Heart left ventricle (tissue), 13 donors: ENCODE data around the gene PTPRN2.

Source experiments
- POLR2A ChIP-seq, 2 donors: fragments of 450-650 bp; IDR thresholded peaks; one replicate each; pipeline ENCODE4 v1.6.1; 2017; ENCODE audit warnings: antibody characterized with exemption in 2 of 2, mild to moderate bottlenecking in 2 of 2, moderate library complexity in 2 of 2
- TF ChIP-seq, protein P1 (sequence below), 12 donors: fragments of 200-600 bp; sonication (generic) in 4 of 12; IDR thresholded peaks; one replicate each; pipeline versions ENCODE4 v1.5.0 to v1.8.0; 2018 to 2022; ENCODE audit warnings: antibody characterized with exemption in 12 of 12, mild to moderate bottlenecking in 5 of 12
- donor health status: ischemic (EF 13 %, LVEDD 7.1; RV severe dilation, severe dysfunction).
- donor health status: DM: no; HTN: yes; CAD: no.
- donor health status: DM: no; HTN: no; CAD: no.
- donor health status: ischemic (EF 25% LVEDD 6.9; RV normal size, moderate dysfunction).
- donor health status: ischemic (EF 25% LVEDD 5.7; RV mildly dilated, moderate dysfunction).
- donor health status: ischemic (EF 35%, LVEDD 5.7; RV mildly dilated, moderate dysfunction).
- donor health status: nonischemic (EF 11% LVEDD 7.7; RV severe dilation, severe dysfunction).
- donor health status: DM: yes; HTN: yes; CAD: no.
- donor health status: PGD.
- donor health status: ischemic (EF 29% LVEDD 5.4; RV normal size, mild dysfunction).
- donor health status: nonischemic (EF 23%, LVEDD 6.1; RV moderate dilation, normal function).

DNA sequence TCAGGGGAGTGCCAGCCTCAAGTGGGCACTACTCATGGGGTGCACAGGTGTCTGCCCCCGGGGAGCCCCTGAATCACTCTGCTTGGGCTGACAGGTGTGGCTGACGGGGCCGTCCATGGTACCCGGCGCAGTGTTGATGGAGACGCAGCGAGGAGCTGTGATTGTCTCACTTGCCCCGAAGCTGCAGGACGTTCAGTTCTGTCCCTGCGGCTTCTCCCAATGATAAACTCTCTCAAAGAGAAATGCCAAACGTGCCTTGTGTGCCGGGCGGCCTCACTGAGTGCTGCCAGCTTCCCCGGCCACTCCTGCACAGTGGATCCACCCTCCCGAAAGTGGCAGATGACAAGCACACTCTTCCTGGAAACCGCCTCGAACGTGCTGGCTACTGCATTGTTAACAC is 1047.6 kb downstream of the PTPRN2 start:
- TF ChIP-seq, protein P1, sequence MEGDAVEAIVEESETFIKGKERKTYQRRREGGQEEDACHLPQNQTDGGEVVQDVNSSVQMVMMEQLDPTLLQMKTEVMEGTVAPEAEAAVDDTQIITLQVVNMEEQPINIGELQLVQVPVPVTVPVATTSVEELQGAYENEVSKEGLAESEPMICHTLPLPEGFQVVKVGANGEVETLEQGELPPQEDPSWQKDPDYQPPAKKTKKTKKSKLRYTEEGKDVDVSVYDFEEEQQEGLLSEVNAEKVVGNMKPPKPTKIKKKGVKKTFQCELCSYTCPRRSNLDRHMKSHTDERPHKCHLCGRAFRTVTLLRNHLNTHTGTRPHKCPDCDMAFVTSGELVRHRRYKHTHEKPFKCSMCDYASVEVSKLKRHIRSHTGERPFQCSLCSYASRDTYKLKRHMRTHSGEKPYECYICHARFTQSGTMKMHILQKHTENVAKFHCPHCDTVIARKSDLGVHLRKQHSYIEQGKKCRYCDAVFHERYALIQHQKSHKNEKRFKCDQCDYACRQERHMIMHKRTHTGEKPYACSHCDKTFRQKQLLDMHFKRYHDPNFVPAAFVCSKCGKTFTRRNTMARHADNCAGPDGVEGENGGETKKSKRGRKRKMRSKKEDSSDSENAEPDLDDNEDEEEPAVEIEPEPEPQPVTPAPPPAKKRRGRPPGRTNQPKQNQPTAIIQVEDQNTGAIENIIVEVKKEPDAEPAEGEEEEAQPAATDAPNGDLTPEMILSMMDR (IDR thresholded peaks at IDR 0.05): no peak
- TF ChIP-seq POLR2A (IDR thresholded peaks at IDR 0.05): no peak
